Fibroblast of lung (primary cell): ENCODE measurements around the gene ZDHHC12. TPM values are rescaled to one million over a fixed set of nuclear protein-coding genes. Genes with fewer than 3 reads are reported as not detected.
A peak's percentile ranks its signal among the peaks of the same experiment; 100 is the strongest.

ENCODE experiments used
- DNase-seq, 2 donors: peaks; one replicate each; pipeline versions ENCODE4 v3.0.0 to v3.0.0-alpha.2; 2010; ENCODE audit warnings: low read depth in 2 of 2
- H2AFZ ChIP-seq: 2 replicates; pipeline ENCODE4 v1.5.1; 2012; ENCODE audit warnings: low read length, control low read depth, inconsistent platforms
- H3K27ac ChIP-seq: 2 replicates; pipeline ENCODE4 v1.5.1; 2011; ENCODE audit warnings: low read length, control low read depth; ENCODE audit not compliant: insufficient read depth
- H3K27me3 ChIP-seq: 2 replicates; pipeline ENCODE4 v1.5.1; 2011; ENCODE audit warnings: mild to moderate bottlenecking, low read length; ENCODE audit not compliant: control insufficient read depth, insufficient read depth
- H3K36me3 ChIP-seq: 2 replicates; pipeline ENCODE4 v1.5.1; 2011; ENCODE audit warnings: low read length; ENCODE audit not compliant: control insufficient read depth, insufficient read depth
- H3K4me1 ChIP-seq: 2 replicates; pipeline ENCODE4 v1.5.1; 2011; ENCODE audit warnings: low read length; ENCODE audit not compliant: control insufficient read depth, insufficient read depth; ENCODE audit errors: extremely low read depth
- H3K4me2 ChIP-seq: 2 replicates; pipeline ENCODE4 v1.5.1; 2011; ENCODE audit warnings: low read length, control low read depth; ENCODE audit not compliant: insufficient read depth; ENCODE audit errors: extremely low read depth
- H3K4me3 ChIP-seq, 4 experiments: fragments of 200-600 bp in 1 of 4; sonication (generic) in 1 of 4; replicated peaks in 1 of 4; 2 replicates each; pipeline ENCODE4 v1.5.1; 2011 to 2016; ENCODE audit warnings: low read length in 4 of 4, low read depth in 3 of 4, mild to moderate bottlenecking in 3 of 4, control low read depth in 2 of 4, inconsistent platforms in 1 of 4, mixed read lengths in 1 of 4; ENCODE audit not compliant: insufficient read depth in 1 of 4; ENCODE audit errors: control extremely low read depth in 1 of 4
- H3K79me2 ChIP-seq: 2 replicates; pipeline ENCODE4 v1.5.1; 2012; ENCODE audit warnings: mild to moderate bottlenecking, low read length, inconsistent platforms; ENCODE audit not compliant: control insufficient read depth, insufficient read depth
- H3K9ac ChIP-seq: 2 replicates; pipeline ENCODE4 v1.5.1; 2011; ENCODE audit warnings: mild to moderate bottlenecking, low read length, control low read depth; ENCODE audit not compliant: insufficient read depth
- H3K9me3 ChIP-seq: 2 replicates; pipeline ENCODE4 v1.5.1; 2012; ENCODE audit warnings: low read depth, low read length; ENCODE audit not compliant: control insufficient read depth, insufficient read depth
- H4K20me1 ChIP-seq: 2 replicates; pipeline ENCODE4 v1.5.1; 2011; ENCODE audit warnings: low read length; ENCODE audit not compliant: control insufficient read depth, insufficient read depth; ENCODE audit errors: extremely low read depth
- CTCF ChIP-seq, 2 donors: IDR thresholded peaks in 1 of 2; conservative IDR thresholded peaks in 1 of 2; 1 replicate in 1 of 2; 2 replicates in 1 of 2; pipeline ENCODE4 v1.5.1; 2011 to 2012; ENCODE audit warnings: low read length in 2 of 2, control low read depth in 1 of 2, inconsistent platforms in 1 of 2, low read depth in 1 of 2, mild to moderate bottlenecking in 1 of 2
- EZH2 ChIP-seq: IDR thresholded peaks from 2 replicates; pipeline ENCODE4 v1.5.1; 2012; ENCODE audit warnings: low read length, control low read depth, mild to moderate bottlenecking; ENCODE audit errors: missing control alignments
- polyA minus RNA-seq: library from RNA; depleted of rRNA, polyadenylated mRNA; stranded (reverse); fragments of >200 nt; gene quantifications from 2 replicates; pipeline ENCODE4 v1.2.3, GENCODE V29; 2011; ENCODE audit warnings: low replicate concordance
- polyA plus RNA-seq, 2 donors: library from polyadenylated mRNA; depleted of rRNA in 1 of 2; stranded (reverse) in 1 of 2; unstranded in 1 of 2; fragments of >200 nt; gene quantifications; 2 replicates each; pipeline ENCODE4 v1.2.1, GENCODE V29; 2011 to 2012; ENCODE audit warnings: missing spikeins in 1 of 2
- total RNA-seq: library from RNA; depleted of rRNA; stranded (reverse); fragments of >200 nt; gene quantifications from 2 replicates; pipeline ENCODE4 v1.2.1, GENCODE V29; 2014

The ZDHHC12 gene
- total RNA-seq (19.8 and 39.0 TPM in 2 replicates), polyA plus RNA-seq (19.1 and 27.3 TPM in 2 replicates), polyA minus RNA-seq (30.4 and 34.8 TPM in 2 replicates)
- 29.6 and 55.4 TPM in 2 replicates for polyA plus RNA-seq (2012)

GRCh38 chr9:128723866-128724743 lies at the start of gene ZDHHC12:
TSS of gene ZDHHC12 (minus strand) at chr9:128724127. CDS start at chr9:128724093, 34 bp downstream.
- Histone ChIP-seq H3K27ac (no peak within 1 kb of the TSS), H3K9ac (peak within 1 kb of the TSS; percentile 4), H3K4me2 (peak within 1 kb of the TSS; percentile 88), H4K20me1 (no peaks in the 10 kb centered on the region), H3K36me3 (peaks cover 1% of the 10 kb centered on the region), H3K79me2 (no peaks in the 10 kb centered on the region), H3K27me3 (no peaks in the 10 kb centered on the region), H3K4me3 (peak within 1 kb of the TSS; percentile 43 to 75 (median 60)), H2AFZ (peak within 1 kb of the TSS; percentile 51), H3K9me3 (no peaks in the 10 kb centered on the region), H3K4me1 (peaks cover 4% of the 10 kb centered on the region)
- peak; percentile 82 to 96 for DNase-seq
- TF ChIP-seq EZH2 = no peak
- TF ChIP-seq CTCF (conservative IDR thresholded peaks at IDR 0.05 in 1 of 2, IDR thresholded peaks at IDR 0.05 in 1 of 2; ENCODE audit: low read depth in 1 of 2, low read length in 2 of 2) = no peak

GRCh38 chr9:128773049-128773448 lies 49.1 kb upstream of the ZDHHC12 start:
- Histone ChIP-seq H3K79me2 (peaks cover 7% of the 10 kb centered on the region), H3K36me3 (no peaks in the 10 kb centered on the region), H3K27me3 (no peaks in the 10 kb centered on the region), H3K27ac (no peak overlapping the region), H3K4me2 (no peak overlapping the region), H4K20me1 (no peaks in the 10 kb centered on the region), H3K9me3 (no peaks in the 10 kb centered on the region), H3K9ac (no peak overlapping the region), H2AFZ (no peak overlapping the region), H3K4me3 (no peak overlapping the region), H3K4me1 (peaks cover 2% of the 10 kb centered on the region)
- no peak for DNase-seq
- no peak for TF ChIP-seq EZH2
- TF ChIP-seq CTCF (conservative IDR thresholded peaks at IDR 0.05 in 1 of 2, IDR thresholded peaks at IDR 0.05 in 1 of 2; ENCODE audit: low read depth in 1 of 2, low read length in 2 of 2) = no peak

- H3K4me1 ChIP-seq = peaks cover 2% of the 10 kb centered on the region
- no peaks in the 10 kb centered on the region for H3K9me3 ChIP-seq
- H3K4me3 ChIP-seq = peak within 1 kb of the TSS; percentile 88 to 98 (median 94)
- peak within 1 kb of the TSS; percentile 91 for H3K4me2 ChIP-seq
- peak within 1 kb of the TSS; percentile 94 for H3K27ac ChIP-seq
- H3K79me2 ChIP-seq = peaks cover 7% of the 10 kb centered on the region
- H3K36me3 ChIP-seq = no peaks in the 10 kb centered on the region
- peak within 1 kb of the TSS; percentile 90 for H3K9ac ChIP-seq
- TF ChIP-seq CTCF (conservative IDR thresholded peaks at IDR 0.05 in 1 of 2, IDR thresholded peaks at IDR 0.05 in 1 of 2; ENCODE audit: low read depth in 1 of 2, low read length in 2 of 2) = no peak
- TF ChIP-seq EZH2 = no peak
- H2AFZ ChIP-seq = peak within 1 kb of the TSS; percentile 84
- H4K20me1 ChIP-seq = no peaks in the 10 kb centered on the region
- DNase-seq = peak; percentile 87 to 88
- no peaks in the 10 kb centered on the region for H3K27me3 ChIP-seq
Measured at GRCh38 chr9:128771745-128772519, 48.0 kb upstream of the ZDHHC12 start, which contains the start of gene ZER1. TSS of gene ZER1 (minus strand) at chr9:128771927. CDS start at chr9:128755565, 16,362 bp downstream.
